Glutamatergic neuron (in vitro differentiated cells): ENCODE results near the gene COX7A2. TPM values are rescaled to one million over a fixed set of nuclear protein-coding genes. Genes with fewer than 3 reads are reported as not detected.

Experiments
- DNase-seq: peaks from one replicate; pipeline ENCODE4 v3.0.0; 2022
- H3K27ac Mint-ChIP-seq: one replicate; pipeline ENCODE4 v1.8.0; 2020; ENCODE audit warnings: mild to moderate bottlenecking, mixed read lengths, inconsistent platforms; ENCODE audit not compliant: unreplicated experiment
- H3K27me3 Mint-ChIP-seq: one replicate; pipeline ENCODE4 v1.8.0; 2020; ENCODE audit warnings: mild to moderate bottlenecking, moderate library complexity, mixed read lengths, inconsistent platforms; ENCODE audit not compliant: unreplicated experiment
- H3K36me3 Mint-ChIP-seq: one replicate; pipeline ENCODE4 v1.8.0; 2020; ENCODE audit warnings: mild to moderate bottlenecking, mixed read lengths, inconsistent platforms; ENCODE audit not compliant: unreplicated experiment
- H3K4me1 Mint-ChIP-seq: one replicate; pipeline ENCODE4 v1.8.0; 2020; ENCODE audit warnings: mild to moderate bottlenecking, low read depth, mixed read lengths, inconsistent platforms; ENCODE audit not compliant: unreplicated experiment
- H3K4me3 Mint-ChIP-seq: one replicate; pipeline ENCODE4 v1.8.0; 2020; ENCODE audit warnings: mild to moderate bottlenecking, mixed read lengths, inconsistent platforms; ENCODE audit not compliant: unreplicated experiment
- H3K9me3 Mint-ChIP-seq: one replicate; pipeline ENCODE4 v1.8.0; 2020; ENCODE audit warnings: mild to moderate bottlenecking, moderate library complexity, mixed read lengths, inconsistent platforms; ENCODE audit not compliant: unreplicated experiment
- total RNA-seq: library from RNA; stranded (reverse); fragmentation: NEBNext Ultra II Directional; extraction: Animal tissue kit (Norgen Biotek cat#: 25700); gene quantifications from one replicate; pipeline ENCODE4 v1.2.1, GENCODE V29; 2021; ENCODE audit not compliant: unreplicated experiment
- TF ChIP-seq, protein P1 (sequence below): fragments of 200-600 bp; sonication (generic); IDR thresholded peaks from one replicate; pipeline ENCODE4 v1.5.0; 2021; ENCODE audit not compliant: partially characterized antibody, unreplicated experiment

COX7A2 gene
- total RNA-seq, 1 donor from 2014 or later, result 527 TPM

DNA sequence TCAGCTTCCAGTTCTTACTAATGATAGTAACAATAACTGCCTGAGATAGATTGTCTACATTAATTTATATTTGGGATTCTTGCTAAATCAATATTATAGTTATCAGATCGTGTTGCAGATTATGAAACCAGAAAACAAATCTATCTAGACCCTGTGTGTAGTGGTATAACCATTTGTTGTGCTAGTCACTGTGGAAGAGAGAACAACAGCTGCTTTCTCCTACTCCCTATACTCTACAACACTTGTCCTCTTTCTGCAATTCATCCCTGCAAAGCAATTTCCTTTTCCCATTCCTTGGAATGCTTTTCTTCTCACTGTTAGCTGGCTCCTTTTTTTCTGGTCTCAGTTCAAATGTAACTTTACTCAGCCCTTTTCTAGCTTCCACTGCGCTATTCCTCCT lies 8.3 kb downstream of the COX7A2 start:
- Mint-ChIP-seq H3K4me3 (no peak overlapping the region), H3K27me3 (no peaks in the 10 kb centered on the region), H3K4me1 (peaks cover 43% of the 10 kb centered on the region), H3K36me3 (no peaks in the 10 kb centered on the region), H3K9me3 (no peaks in the 10 kb centered on the region), H3K27ac (peak overlapping the region; percentile 49)
- TF ChIP-seq, protein P1, sequence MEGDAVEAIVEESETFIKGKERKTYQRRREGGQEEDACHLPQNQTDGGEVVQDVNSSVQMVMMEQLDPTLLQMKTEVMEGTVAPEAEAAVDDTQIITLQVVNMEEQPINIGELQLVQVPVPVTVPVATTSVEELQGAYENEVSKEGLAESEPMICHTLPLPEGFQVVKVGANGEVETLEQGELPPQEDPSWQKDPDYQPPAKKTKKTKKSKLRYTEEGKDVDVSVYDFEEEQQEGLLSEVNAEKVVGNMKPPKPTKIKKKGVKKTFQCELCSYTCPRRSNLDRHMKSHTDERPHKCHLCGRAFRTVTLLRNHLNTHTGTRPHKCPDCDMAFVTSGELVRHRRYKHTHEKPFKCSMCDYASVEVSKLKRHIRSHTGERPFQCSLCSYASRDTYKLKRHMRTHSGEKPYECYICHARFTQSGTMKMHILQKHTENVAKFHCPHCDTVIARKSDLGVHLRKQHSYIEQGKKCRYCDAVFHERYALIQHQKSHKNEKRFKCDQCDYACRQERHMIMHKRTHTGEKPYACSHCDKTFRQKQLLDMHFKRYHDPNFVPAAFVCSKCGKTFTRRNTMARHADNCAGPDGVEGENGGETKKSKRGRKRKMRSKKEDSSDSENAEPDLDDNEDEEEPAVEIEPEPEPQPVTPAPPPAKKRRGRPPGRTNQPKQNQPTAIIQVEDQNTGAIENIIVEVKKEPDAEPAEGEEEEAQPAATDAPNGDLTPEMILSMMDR, result no peak
- no peak for DNase-seq

DNA sequence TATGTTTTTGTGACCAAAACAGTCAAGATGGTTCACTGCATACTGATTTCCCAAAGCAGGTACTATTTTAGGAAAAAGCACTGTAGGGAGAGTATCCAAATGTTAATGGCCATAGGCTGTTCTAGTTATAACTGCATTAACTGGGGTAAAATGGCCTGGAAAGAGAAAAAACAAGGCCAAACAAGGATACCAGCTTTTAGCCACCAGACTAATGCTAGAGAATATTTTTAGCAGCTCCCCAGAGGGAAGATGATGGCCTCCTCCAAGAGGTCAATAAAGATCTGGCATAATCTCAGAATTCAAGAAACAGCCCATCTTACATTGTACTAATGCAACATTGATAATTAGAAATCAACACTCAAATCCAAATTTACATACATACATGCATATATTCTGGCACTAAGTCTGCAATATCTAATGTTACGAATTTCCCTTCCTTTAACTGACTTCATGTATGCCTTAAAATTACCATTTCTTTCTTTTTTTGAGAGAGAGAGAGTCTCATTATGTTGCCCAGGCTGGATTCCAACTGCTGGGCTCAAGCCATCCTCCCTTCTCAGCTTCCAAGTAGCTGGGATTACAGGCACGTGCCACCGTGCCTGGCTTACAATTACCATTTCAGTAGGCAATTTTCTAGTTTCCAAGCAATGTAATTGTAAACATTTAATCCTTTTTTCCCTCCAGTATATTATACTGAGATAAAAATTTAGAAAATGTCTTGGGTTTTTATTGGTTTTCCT lies 9.3 kb downstream of the COX7A2 start:
- Mint-ChIP-seq H3K27me3 (no peaks in the 10 kb centered on the region), H3K9me3 (no peaks in the 10 kb centered on the region), H3K36me3 (no peaks in the 10 kb centered on the region), H3K4me1 (peaks cover 46% of the 10 kb centered on the region), H3K4me3 (peak overlapping the region; percentile 67), H3K27ac (peak overlapping the region; percentile 89)
- TF ChIP-seq, protein P1, result no peak
- DNase-seq, result no peak

DNA sequence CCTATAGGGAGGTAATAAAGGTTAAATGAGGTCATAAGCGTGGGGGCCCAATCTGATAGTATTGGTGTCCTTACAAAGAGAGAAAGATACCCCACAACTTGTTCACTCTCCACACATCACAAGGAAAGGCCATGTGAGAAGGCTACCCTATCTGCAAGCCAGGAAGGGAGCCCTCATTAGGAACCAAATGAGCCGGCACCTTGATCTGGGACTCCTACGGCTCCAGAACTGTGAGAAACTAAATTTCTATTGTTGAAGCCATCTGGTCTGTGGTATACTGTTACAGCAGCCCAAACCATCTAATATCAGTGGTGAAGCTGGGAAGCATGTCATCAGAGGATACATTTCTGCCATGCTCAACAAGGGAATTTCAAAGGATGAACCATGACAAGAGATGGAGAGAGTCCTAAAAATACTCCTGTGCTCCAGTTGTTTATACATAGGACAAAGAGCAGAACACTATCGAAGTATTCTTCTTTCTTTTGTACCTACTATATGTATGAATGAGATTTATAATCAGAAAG lies 10.4 kb downstream of the COX7A2 start:
- Mint-ChIP-seq H3K27me3 (no peaks in the 10 kb centered on the region), H3K27ac (peak overlapping the region; percentile 71), H3K36me3 (no peaks in the 10 kb centered on the region), H3K4me1 (peaks cover 46% of the 10 kb centered on the region), H3K4me3 (no peak overlapping the region), H3K9me3 (no peaks in the 10 kb centered on the region)
- no peak for DNase-seq
- TF ChIP-seq, protein P1, result no peak

DNA sequence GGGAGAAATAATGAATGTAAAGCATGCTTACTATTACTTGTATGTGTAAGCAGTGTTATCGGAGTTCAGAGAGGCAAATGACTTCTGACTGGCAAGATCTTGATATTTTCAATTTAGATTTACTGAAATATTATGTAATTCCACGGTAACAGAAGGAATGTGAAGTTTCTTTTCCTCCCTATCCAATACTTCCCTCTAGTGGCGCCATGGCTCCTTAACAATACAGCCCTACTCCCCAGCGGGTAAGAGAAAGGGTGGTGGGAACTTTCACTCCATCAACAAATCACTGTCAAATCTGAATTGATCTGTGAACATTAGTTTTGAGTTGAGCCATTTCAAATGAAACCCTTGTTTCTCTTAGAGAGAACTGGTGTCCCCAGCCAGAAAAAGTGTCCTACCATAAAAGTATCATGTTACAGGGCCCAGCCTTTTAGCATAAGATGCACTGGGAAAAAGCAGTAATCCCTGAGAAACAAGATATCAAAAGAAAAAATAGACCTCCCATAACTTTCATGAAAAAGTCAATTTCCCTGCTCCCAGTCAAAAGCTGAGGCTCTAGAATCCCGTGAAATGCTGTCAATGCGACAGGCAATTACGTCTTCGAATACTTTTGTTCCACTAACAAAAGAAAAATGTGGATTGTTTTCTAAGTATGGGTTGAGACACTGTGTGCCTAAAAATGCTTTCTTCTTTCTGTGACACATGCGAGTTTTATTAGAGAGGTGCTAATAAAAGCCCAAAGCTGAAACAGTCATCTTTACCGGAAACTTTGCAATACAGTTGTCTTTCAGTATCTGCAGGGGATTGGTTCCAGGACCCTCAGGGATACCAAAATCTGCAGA lies 12.9 kb downstream of the COX7A2 start:
- peak; percentile 41 for DNase-seq
- Mint-ChIP-seq H3K4me3 (no peak overlapping the region), H3K9me3 (peaks cover 2% of the 10 kb centered on the region), H3K4me1 (peaks cover 41% of the 10 kb centered on the region), H3K36me3 (no peaks in the 10 kb centered on the region), H3K27me3 (no peaks in the 10 kb centered on the region), H3K27ac (no peak overlapping the region)
- TF ChIP-seq, protein P1, result peak; percentile 51
